KOPT-K1 (cell line): ENCODE data around the gene COA3.

ENCODE experiments used
- H3K27ac ChIP-seq: fragments of 200-600 bp; sonication (generic); 2 replicates; pipeline ENCODE4 v1.5.1; 2016; ENCODE audit warnings: antibody characterized with exemption, mild to moderate bottlenecking, low read depth, low read length; ENCODE audit not compliant: poor library complexity, severe bottlenecking
- H3K36me3 ChIP-seq: fragments of 200-600 bp; sonication (generic); 2 replicates; pipeline ENCODE4 v1.5.1; 2017; ENCODE audit warnings: antibody characterized with exemption, mild to moderate bottlenecking, low read length, moderate library complexity; ENCODE audit not compliant: insufficient read depth
- H3K9me3 ChIP-seq: fragments of 200-600 bp; sonication (generic); 2 replicates; pipeline ENCODE4 v1.5.1; 2017; ENCODE audit warnings: antibody characterized with exemption, low read length, mild to moderate bottlenecking; ENCODE audit not compliant: insufficient read depth, poor library complexity, severe bottlenecking

The COA3 gene

DNA sequence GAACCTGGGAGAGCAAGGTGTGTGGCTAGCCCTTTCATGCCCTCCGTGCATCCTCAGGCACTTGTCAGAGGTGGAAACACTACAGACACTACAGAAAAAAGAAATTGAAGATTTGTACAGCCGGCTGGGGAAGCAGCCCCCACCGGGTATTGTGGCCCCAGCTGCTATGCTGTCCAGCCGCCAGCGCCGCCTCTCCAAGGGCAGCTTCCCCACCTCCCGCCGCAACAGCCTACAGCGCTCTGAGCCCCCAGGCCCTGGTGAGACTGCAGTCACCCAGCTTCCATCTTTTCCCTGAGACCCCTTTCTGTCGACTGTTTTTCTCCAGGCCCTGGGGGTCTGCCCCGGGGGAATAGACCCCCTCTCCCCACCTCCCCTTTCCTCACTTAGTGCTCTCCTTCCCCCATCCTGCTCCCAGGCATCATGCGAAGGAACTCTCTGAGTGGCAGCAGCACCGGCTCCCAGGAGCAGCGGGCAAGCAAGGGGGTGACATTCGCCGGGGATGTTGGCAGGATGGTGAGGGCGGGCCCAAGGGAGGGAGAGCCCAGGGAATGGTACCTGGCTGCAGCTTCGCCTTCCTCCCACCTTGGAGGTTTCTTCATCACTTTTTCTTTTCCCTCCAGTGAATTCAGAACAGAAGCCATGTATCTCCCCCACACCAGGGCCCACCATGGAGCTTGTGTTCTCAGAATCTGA lies 2.3 kb downstream of the COA3 start:
- H3K27ac ChIP-seq = no peak overlapping the region
- H3K9me3 ChIP-seq = no peaks in the 10 kb centered on the region
- peaks cover 5% of the 10 kb centered on the region; the same call in 1 of the 2 replicates for H3K36me3 ChIP-seq

DNA sequence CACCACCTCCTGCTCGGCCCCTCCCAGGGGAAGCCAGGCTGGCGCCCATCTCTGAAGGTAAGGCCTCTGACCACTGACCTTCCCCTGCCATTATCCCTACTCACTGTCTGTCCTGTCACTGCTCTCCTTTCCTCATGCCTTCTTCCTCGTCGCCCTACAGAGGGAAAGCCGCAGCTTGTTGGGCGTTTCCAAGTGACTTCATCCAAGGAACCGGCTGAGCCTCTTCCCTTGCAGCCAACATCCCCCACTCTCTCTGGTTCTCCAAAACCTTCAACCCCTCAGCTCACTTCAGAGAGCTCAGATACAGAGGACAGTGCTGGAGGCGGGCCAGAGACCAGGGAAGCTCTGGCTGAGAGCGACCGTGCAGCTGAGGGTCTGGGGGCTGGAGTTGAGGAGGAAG lies 3.0 kb downstream of the COA3 start:
- no peaks in the 10 kb centered on the region for H3K9me3 ChIP-seq
- peaks cover 5% of the 10 kb centered on the region; the same call in 1 of the 2 replicates for H3K36me3 ChIP-seq
- H3K27ac ChIP-seq = no peak overlapping the region

DNA sequence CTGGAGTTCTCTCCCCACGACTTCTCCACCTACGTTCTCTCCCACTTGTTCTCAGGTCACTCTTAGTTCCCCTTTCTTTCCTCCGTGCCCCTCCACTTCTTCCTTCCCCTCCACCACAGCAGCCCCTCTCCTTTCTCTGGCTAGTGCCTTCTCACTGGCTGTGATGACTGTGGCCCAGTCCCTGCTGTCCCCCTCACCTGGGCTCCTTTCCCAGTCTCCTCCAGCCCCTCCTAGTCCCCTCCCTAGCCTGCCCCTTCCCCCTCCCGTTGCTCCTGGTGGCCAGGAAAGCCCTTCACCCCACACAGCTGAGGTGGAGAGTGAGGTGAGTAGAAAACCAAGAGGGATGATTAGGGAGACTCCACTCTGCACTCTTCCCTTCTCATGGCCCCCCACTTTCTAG lies 3.4 kb downstream of the COA3 start:
- no peaks in the 10 kb centered on the region for H3K9me3 ChIP-seq

DNA sequence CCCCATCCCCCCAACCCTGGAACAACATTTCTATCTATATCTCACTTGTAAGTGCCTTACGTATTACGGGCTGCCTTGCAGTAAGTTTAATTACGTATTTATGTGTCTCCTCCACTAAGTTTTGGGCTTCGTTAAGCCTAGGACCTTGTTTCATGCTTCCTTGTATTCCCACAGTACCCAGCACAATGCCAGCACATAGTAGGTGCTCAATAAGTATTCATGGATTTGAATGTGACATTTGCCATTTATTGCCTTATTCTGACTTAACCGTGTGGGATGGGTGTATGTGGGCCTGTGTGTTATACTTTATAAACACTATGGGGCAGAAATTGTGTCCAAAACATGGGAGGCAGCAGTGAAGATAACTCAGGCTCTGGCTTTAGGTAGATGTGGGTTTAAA lies 6.0 kb downstream of the COA3 start:
- H3K9me3 ChIP-seq = no peaks in the 10 kb centered on the region
- no peak overlapping the region for H3K27ac ChIP-seq
- peaks cover 10% of the 10 kb centered on the region; the same call in 1 of the 2 replicates for H3K36me3 ChIP-seq

More for the DNA sequence above, 3.4 kb downstream of the COA3 start:
- H3K36me3 ChIP-seq = peaks cover 5% of the 10 kb centered on the region; the same call in 1 of the 2 replicates
- H3K27ac ChIP-seq = no peak overlapping the region

DNA sequence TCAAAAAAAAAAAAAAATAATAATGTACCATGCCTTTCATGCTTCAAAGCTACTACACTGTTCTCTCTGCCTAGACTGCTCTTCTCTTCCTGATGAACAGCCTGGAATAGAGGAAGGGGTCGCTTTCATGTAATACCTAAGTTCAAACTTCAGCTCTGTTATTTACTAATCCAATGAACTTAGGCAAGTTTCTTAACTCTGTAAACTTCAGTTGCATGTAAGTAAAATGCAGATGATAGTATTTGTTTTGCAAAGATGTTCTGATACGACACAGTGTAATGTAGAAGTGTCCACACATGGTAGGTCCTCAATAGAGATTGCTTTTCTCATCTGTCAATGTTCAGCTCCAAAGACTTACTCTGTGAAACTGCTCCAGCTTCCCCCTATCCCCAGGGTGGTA lies 6.6 kb downstream of the COA3 start:
- Histone ChIP-seq H3K9me3 (no peaks in the 10 kb centered on the region), H3K36me3 (peaks cover 14% of the 10 kb centered on the region; the same call in 1 of the 2 replicates), H3K27ac (no peak overlapping the region)

DNA sequence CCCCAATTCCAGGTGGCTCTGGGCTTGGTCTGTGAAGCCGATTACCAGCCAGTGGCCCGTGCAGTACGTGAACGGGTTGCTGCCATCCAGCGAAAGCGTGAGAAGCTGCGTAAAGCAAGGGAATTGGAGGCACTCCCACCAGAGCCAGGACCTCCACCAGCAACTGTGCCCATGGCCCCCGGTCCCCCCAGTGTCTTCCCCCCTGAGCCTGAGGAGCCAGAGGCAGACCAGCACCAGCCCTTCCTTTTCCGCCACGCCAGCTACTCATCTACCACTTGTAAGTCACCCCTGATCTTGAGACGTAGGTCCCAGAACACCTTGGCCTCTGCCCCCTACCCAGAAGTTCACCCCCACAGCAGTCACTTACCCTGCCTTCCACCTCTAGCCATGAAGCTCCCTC lies 11.2 kb downstream of the COA3 start:
- peaks cover 9% of the 10 kb centered on the region; the same call in 1 of the 2 replicates for H3K36me3 ChIP-seq
- H3K27ac ChIP-seq = no peak overlapping the region
- H3K9me3 ChIP-seq = no peaks in the 10 kb centered on the region

DNA sequence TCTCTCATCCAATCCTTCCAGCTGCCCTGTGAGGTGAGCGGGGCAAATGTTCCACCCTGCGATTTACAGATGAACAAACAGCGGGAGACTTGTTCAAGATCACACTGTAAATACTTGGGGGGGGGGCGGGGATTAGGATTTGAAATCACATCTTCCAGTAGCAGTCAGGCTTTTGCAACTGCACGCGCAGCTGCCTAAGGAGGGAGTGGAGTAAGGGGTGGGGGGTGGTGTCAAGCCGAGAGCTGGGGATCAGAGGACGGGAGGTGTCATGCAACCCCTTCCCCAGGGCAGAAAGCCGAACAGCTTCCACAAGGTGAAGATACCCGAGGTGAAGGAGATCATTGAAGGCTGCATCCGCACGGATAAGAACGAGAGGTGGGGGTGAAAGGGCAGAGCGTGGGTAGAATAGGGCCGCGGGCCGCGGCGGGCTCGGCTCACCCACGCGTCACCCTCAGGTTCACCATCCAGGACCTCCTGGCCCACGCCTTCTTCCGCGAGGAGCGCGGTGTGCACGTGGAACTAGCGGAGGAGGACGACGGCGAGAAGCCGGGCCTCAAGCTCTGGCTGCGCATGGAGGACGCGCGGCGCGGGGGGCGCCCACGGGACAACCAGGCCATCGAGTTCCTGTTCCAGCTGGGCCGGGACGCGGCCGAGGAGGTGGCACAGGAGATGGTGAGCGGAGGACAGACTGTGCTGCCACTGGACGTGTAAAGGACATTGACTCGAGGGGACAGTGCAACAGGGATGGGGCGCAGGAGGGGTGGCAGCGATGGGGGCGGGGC lies 13.5 kb downstream of the COA3 start:
- Histone ChIP-seq H3K9me3 (no peaks in the 10 kb centered on the region), H3K27ac (no peak overlapping the region)

DNA sequence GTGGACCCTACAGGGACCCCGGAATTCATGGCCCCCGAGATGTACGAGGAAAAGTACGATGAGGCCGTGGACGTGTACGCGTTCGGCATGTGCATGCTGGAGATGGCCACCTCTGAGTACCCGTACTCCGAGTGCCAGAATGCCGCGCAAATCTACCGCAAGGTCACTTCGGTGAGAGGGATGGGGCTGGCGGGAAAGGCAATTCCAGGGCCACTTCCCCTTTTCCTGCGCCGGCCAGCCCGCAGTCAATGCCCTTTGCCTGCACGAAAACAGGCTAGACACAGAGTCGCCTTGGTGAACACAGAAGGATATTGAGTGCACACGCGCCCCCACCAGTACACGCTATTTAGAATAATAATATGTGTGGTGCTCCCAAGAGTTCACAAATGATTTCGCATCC lies 14.1 kb downstream of the COA3 start:
- Histone ChIP-seq H3K27ac (no peak overlapping the region), H3K36me3 (peaks cover 27% of the 10 kb centered on the region), H3K9me3 (no peaks in the 10 kb centered on the region)

More for the DNA sequence above, 13.5 kb downstream of the COA3 start:
- peaks cover 21% of the 10 kb centered on the region; the same call in 1 of the 2 replicates for H3K36me3 ChIP-seq

DNA sequence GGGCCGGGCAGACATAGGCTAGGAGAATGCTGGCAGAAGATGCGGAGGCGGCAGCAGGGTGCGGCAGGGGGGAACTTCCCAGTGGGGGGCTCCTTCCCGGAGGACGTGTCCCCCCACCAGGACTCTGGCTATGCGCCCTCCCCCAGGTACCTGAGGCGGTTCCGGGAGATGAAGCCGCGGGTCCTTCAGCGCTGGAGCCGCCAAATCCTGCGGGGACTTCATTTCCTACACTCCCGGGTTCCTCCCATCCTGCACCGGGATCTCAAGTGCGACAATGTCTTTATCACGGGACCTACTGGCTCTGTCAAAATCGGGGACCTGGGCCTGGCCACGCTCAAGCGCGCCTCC lies 14.7 kb downstream of the COA3 start:
- peaks cover 34% of the 10 kb centered on the region for H3K36me3 ChIP-seq
- no peaks in the 10 kb centered on the region for H3K9me3 ChIP-seq
- H3K27ac ChIP-seq = no peak overlapping the region

DNA sequence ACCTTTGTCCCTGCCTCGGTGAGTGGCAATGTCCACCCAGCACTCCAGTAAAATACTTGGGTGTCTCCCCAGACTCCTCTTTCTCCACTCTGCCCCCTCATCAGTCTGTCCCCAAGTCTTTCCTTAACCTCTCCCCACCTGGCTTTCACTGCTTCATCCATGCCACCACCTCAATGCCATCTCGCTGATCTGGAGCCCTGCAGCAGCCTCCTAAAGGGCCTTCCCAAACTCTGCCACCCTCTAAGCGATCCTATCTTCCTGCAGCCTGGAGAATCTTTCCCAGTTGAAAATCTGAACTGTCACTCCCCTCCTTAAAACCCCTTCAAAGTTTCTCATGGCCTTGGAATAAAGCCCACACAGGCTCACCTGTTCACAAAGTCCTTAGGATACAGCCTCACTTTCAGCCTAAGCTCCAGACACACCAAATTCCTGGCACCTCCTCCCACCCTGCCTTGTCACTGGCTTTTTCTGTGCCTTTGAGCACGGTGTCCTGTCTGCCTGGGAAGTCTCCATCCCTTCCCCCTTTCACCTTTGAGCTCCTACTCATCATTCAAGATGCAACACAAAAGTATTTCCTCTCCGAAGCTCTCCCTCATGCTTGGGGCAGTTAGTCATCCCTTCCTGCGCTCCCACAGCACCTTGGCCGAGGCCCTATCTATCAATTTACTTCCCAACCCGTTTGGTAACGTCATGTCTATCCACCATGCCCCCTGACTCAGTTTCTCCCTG lies 15.3 kb downstream of the COA3 start:
- Histone ChIP-seq H3K27ac (no peak overlapping the region), H3K36me3 (peaks cover 39% of the 10 kb centered on the region), H3K9me3 (no peaks in the 10 kb centered on the region)

DNA sequence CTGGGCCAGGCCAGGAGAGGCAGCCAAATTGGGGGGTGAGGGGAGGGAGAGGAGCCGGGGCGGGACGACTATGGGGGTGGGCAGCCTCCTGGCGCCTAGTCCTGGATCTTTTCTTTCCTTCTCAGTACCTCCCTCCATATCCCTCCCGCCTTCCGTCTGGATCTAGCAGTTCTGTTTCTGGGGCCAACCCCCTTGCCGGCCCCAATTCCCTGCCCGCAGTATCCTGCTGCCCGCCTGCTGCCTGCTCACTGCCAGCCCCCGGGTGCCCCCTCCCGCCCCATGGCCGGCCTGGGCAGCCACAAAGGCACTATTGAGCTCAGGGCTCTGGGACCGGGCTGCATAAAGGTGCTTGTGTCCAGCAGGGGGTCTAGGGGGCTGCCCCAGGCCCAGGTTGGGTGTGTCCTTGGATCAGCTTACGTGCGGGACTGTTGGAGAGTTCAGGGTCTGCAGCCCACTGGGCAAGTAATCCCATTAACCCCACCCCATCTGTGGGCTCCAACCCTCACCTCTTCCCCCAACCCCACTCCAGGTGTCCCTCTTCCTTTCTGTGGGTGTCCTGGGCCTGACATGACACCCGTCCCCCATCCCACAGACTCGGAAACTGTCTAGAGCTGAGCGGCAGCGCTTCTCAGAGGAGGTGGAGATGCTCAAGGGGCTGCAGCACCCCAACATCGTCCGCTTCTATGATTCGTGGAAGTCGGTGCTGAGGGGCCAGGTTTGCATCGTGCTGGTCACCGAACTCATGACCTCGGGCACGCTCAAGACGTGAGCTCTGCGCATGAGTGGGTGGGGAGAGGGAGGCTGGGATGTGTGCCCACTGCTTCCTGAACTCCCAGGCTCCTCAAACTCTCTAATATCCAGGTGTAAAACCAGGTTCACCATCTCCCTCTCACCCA lies 16.1 kb downstream of the COA3 start:
- Histone ChIP-seq H3K36me3 (peaks cover 41% of the 10 kb centered on the region), H3K27ac (no peak overlapping the region), H3K9me3 (no peaks in the 10 kb centered on the region)

DNA sequence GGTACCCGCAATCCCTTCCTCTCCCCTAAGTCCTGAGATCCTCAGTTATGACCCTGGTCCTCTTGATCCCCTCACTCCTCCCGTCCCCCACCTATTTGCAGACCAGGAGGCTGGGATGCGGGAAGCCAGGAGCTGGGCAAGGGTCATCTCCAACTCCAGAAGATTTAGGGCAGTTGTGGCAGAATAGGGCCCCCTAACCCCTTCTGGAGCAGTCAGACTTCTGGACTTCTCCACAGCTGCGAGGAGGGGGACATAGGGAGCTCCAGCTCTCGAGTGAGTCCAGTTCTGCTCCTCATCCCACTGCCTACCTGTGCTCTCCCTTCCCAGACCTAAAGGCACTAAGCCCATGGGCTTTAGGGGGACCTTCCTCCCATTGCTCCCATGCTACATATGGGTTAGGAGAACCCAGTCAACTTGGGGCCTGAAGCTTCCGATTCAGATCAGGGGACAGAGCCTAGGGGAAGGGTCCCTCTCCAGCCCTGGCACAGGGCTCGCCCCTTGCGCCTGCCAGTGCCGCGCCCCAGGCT lies 16.8 kb downstream of the COA3 start:
- Histone ChIP-seq H3K27ac (no peak overlapping the region), H3K9me3 (no peaks in the 10 kb centered on the region), H3K36me3 (peaks cover 45% of the 10 kb centered on the region)

DNA sequence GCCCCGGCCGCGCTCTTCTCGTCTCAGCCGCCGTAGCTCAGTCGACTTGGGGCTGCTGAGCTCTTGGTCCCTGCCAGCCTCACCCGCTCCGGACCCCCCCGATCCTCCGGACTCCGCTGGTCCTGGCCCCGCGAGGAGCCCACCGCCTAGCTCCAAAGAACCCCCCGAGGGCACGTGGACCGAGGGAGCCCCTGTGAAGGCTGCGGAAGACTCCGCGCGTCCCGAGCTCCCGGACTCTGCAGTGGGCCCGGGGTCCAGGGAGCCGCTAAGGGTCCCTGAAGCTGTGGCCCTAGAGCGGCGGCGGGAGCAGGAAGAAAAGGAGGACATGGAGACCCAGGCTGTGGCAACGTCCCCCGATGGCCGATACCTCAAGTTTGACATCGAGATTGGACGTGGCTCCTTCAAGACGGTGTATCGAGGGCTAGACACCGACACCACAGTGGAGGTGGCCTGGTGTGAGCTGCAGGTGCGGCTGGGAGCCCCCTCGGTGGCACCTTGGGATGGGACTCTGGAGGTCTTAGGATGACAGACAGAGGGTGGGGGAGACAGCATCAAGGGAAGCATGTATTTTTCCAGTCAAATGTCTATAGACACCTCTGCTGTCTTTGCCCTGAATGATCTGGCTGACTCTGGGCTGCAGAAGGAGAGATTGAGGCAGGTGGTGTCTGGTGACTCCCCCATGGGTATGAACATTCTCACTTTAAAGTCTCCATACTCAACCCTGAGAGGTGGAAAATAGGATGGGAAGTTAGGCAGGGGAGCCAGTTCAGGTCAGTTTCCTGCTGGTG lies 17.5 kb downstream of the COA3 start:
- Histone ChIP-seq H3K27ac (no peak overlapping the region), H3K9me3 (no peaks in the 10 kb centered on the region), H3K36me3 (peaks cover 52% of the 10 kb centered on the region)
